GF-D8 (cell line): ENCODE results near the gene VPS13C.

Source experiments
- DNase-seq: peaks from one replicate; lab custom pipeline; 2025; lab: John Stamatoyannopoulos, UW

Gene VPS13C, protein sequence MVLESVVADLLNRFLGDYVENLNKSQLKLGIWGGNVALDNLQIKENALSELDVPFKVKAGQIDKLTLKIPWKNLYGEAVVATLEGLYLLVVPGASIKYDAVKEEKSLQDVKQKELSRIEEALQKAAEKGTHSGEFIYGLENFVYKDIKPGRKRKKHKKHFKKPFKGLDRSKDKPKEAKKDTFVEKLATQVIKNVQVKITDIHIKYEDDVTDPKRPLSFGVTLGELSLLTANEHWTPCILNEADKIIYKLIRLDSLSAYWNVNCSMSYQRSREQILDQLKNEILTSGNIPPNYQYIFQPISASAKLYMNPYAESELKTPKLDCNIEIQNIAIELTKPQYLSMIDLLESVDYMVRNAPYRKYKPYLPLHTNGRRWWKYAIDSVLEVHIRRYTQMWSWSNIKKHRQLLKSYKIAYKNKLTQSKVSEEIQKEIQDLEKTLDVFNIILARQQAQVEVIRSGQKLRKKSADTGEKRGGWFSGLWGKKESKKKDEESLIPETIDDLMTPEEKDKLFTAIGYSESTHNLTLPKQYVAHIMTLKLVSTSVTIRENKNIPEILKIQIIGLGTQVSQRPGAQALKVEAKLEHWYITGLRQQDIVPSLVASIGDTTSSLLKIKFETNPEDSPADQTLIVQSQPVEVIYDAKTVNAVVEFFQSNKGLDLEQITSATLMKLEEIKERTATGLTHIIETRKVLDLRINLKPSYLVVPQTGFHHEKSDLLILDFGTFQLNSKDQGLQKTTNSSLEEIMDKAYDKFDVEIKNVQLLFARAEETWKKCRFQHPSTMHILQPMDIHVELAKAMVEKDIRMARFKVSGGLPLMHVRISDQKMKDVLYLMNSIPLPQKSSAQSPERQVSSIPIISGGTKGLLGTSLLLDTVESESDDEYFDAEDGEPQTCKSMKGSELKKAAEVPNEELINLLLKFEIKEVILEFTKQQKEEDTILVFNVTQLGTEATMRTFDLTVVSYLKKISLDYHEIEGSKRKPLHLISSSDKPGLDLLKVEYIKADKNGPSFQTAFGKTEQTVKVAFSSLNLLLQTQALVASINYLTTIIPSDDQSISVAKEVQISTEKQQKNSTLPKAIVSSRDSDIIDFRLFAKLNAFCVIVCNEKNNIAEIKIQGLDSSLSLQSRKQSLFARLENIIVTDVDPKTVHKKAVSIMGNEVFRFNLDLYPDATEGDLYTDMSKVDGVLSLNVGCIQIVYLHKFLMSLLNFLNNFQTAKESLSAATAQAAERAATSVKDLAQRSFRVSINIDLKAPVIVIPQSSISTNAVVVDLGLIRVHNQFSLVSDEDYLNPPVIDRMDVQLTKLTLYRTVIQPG (N-terminal part only)

DNA sequence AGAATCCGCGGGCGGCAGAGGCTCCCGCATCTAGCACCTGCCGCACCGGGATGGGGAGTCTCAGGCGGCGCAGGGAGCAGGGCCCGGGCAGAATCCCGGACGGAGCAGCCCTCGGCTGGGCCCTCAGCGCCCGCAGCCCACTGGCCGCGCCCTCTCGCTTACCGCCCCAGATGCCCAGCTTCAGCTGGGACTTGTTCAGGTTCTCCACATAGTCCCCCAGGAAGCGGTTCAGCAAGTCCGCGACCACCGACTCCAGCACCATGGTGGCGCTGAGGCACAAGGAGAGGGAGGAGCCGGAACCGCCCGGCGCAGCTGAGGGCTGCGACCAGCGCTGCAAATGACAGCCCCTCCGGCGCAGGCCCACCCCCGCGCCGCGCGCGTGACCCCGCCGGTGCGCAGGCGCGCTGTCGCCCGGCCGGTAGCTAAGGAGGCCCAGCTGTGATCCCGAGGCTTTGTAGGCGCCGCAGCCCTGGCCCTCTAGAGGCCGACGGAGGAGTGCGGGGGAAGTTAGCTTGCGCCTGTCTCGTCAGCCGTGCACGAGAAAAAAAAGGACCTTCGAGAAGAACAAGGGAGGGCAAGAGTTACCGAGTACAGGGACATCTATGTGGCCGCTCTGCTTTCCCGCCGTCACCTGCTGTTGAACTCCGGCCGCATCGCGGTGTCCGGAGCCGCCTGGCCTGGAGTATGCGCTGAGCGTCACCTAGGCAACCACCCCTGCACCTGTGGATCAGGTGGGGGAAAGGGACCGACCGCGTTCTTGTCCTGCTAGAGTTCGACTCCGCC is at the start of gene VPS13C:
Gene VPS13C (minus strand): TSS at position 335 of the 783 bp plus-strand sequence. CDS start 73 bp downstream, at position 262.
- DNase-seq: peak; percentile 81

DNA sequence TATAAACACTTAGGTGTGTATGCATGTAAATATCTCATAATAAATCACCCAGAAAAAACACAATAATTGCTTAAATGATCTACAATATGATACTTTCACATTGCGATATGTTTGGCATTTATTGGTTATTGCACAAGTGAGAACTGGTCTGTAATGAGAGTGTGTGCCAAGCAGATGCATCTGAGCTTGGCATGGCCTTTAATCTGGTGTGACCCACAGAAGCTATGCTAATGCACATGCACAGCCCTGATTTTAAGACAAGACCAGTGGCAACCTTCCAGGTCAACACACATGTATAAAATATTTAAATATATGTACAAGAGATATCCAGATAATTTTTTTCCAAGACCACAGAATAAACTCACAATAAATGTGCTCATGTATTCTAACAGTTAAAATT is 49.2 kb upstream of the VPS13C start:
- DNase-seq: no peak

DNA sequence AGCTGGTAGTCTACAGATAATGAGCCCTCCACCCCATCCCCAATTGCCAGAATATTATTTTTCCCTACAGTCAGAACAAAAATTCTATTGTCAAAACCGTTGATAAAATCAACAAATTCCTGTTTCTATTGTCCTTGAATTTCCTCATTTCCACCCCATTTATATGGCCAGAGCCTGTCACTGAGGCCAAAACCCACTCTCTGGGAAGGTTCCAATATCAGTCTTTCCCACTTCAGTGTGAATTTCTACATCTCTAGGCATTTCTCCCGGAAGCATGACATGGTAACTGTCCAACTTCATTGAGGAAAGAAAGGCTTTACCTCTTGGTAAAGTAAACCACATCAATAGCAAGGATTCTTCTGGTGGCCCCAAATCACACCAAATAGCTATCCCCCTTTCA is 48.2 kb upstream of the VPS13C start:
- DNase-seq: no peak

DNA sequence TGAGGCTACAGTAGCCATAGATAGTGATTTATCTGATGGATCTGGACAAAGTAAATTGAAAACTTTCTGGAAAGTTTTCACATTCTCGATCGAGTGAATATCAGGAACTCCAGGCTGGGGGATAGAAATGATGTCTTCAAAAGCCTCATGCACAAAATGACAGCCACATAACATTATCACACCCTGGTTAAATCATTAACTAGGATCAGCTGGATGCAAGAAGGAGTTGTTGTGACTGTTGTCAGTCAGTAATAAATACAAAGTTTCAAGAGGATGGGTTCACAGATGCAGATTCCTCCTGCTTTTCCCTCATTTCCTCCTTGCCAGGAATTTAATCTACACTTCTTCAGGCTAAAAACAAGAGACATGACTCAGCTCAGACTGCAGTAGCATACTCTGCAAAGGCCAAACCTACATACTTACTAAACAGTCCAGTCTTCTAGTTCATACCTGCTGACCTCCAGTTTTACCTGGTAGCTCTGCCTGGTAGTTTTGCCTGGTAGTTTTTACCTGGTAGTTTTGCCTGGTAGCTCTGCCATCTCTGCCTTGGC is 47.4 kb upstream of the VPS13C start:
- no peak for DNase-seq

GRCh38 chr15:62106096-62106495 is 45.8 kb upstream of the VPS13C start:
- no peak for DNase-seq

DNA sequence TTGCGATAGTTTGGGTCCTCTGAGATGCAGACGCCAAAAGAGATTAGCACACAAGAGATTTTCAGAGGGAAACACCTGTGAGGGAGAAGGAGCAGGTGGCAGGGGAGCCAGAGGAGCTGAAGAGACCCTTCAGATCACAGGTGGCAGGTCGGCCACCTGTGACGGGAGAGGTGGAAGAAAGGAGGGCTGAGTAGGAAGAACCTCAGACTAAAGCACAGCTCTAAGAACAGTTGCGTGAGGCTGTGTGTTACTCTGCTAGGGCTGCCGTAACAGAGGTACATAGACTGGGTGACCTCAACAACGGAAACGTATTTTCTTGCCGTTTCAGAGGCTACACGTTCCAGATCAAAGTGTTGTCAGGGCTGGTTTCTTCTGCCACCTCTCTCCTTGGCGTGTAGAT is 45.0 kb upstream of the VPS13C start:
- DNase-seq: no peak

- no peak for DNase-seq
Measured at GRCh38 chr15:62104846-62105245, 44.6 kb upstream of the VPS13C start.

GRCh38 chr15:62104401-62104800 is 44.2 kb upstream of the VPS13C start:
- no peak for DNase-seq

DNA sequence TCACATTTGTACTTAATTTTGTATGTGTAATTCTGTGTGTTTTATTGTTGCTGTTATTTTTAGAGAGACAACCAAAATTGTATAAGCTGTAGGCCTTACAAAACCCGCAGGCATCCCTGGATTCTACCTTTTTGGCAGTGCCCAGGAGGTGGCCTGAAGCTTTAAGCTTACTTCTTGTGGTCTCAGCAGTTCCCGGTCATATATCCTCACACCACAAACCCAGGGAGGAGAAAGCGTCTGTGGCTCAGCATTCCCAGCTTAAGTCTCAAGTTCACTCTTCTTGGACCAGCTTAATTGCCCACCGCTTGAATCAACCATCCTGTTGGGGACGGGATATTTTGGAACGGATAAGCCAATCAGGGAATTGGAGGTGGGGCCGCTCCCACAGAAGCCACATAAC is 43.2 kb upstream of the VPS13C start:
- DNase-seq: no peak

DNA sequence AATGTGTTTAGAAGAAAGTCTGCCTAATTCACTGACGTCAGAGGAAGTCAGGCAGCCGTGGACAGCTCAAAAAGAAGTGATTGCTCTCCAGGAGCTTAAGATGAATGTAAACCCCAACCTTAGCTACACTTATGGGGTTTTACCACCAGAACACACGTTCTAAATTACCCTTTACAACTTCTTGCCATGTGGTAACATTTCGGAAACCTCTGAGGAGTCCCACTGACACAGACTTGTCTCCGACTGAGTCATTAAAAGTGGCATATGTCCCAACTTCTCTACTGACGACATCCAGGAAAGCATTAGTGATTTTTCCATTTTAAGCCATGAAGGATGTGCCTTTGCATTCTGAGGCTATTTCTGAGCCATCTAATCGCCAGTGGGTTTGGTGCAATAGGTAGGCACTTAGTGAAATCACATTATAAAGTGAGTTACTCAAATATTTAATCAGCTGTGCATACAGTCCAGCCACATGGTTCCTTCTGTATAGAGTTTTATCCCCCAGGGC is 38.9 kb upstream of the VPS13C start:
- no peak for DNase-seq

DNA sequence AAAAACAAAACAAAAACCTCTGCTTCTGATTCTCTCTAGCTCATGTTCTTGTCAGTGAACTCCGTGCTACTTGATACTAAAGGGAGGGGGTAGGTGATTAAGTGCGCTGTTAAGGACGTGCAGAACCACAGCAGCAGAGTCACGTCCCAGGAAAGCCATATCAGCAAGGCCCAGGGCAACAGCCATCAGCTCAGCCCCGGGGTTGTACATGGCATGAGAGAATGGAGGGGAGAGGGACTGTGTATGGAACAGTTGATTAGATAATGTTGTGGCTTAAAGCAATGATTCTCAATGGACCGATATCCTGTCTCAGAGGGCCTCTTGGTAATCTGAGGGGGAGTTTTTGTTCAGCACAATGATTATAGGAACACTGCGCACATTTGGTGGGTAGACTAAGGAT is 34.1 kb upstream of the VPS13C start:
- no peak for DNase-seq

GRCh38 chr15:62093809-62094208 is 33.6 kb upstream of the VPS13C start:
- no peak for DNase-seq

- DNase-seq: no peak
Measured at GRCh38 chr15:62090988-62091387, 30.7 kb upstream of the VPS13C start.

- no peak for DNase-seq
Measured at GRCh38 chr15:62089616-62090015, 29.4 kb upstream of the VPS13C start.

- no peak for DNase-seq
Measured at GRCh38 chr15:62088353-62088693, 28.1 kb upstream of the VPS13C start.

DNA sequence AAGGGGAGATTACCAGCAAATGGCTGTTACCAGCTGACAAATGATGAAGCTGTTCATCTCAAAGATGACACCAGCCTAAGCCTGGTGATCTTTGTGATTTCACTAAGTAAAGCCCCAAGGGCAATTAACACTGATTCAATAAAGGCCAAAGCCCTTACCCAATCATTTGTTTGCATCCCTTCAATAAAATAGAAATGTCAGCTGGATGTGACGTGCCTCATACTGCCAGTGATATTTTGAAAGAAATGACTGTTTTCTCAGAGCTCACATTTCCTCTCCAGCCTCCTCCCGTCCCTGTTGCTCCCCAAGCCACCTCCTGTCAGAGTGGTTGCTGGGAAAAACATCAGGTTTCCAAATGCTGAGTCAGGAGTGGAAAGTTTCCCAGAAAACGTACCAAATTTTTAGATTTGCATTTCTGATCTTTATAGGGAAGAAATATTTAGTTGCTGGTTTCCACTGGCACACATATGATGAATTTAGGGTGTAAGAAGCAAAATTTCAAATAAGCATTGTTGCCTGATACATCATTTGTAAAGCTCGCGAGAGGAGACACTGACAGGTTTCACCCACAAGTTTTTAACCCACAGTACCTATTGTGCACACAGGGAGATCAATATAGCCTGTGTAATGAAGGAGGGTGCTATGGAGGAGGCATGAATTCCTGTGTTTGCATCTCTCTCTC is 27.6 kb upstream of the VPS13C start:
- no peak for DNase-seq

GRCh38 chr15:62085740-62086139 is 25.5 kb upstream of the VPS13C start:
- no peak for DNase-seq

GRCh38 chr15:62083194-62084154 is 23.2 kb upstream of the VPS13C start:
- no peak for DNase-seq

DNA sequence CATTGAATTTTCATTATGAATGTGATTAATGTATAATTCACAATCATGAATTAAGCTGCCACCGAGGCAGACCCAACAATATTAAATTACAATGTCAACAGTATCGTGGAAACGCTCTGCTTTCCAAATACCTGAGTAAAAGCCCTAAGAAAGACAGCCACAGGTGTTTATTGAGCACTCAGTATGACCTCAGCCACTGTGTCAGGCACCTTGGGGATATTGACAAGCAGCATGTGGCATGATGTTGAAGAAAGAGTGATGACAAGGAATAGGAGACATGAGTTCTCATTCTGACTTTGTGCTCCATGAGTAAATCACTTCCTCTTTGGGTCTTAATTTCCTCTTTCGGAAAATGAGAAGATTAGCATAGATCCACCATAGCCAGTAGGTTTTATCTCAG is 19.3 kb upstream of the VPS13C start:
- no peak for DNase-seq
